CD4-positive, alpha-beta T cell (primary cell): ENCODE results near the gene CEP192. TPM values are rescaled to one million over a fixed set of nuclear protein-coding genes. Genes with fewer than 3 reads are reported as not detected.

Experiments
- ATAC-seq: fragments of 200-7000 bp; cut with Tn5 transposase; one replicate; pipeline ENCODE4 v1.10.0; 2022; ENCODE audit warnings: mild to moderate bottlenecking; ENCODE audit not compliant: poor library complexity
- CTCF ChIA-PET: fragments of 350-600 bp; sonication (Branson Sonifier 250); formaldehyde crosslinking; loops from one replicate; lab custom pipeline; 2021; ENCODE audit warnings: antibody characterized with exemption, inconsistent platforms; lab: Charles Lee
- POLR2A ChIA-PET: fragments of 350-600 bp; sonication (Branson Sonifier 250); formaldehyde crosslinking; loops from one replicate; lab custom pipeline; 2021; ENCODE audit warnings: antibody characterized with exemption, inconsistent platforms; lab: Charles Lee
- DNase-seq, 14 experiments: peaks; one replicate each; pipeline ENCODE4 v3.0.0-alpha.2; 2013 to 2020; ENCODE audit warnings: mixed read lengths in 2 of 14
- H3K27ac ChIP-seq, 2 donors: one replicate each; pipeline versions ENCODE4 v1.5.1 to v1.7.0; 2013; ENCODE audit warnings: low read length in 2 of 2, low read depth in 1 of 2, mild to moderate bottlenecking in 1 of 2
- H3K27me3 ChIP-seq, 2 experiments: 1 replicate in 1 of 2; 2 replicates in 1 of 2; pipeline versions ENCODE4 v1.6.1 to v1.7.0; 2013; ENCODE audit warnings: low read length in 2 of 2, control low read depth in 1 of 2, mild to moderate bottlenecking in 1 of 2, moderate library complexity in 1 of 2; ENCODE audit not compliant: insufficient read depth in 2 of 2, control insufficient read depth in 1 of 2
- H3K36me3 ChIP-seq: one replicate; pipeline ENCODE4 v1.6.1; 2013; ENCODE audit warnings: low read length, control low read depth; ENCODE audit not compliant: insufficient read depth
- H3K4me1 ChIP-seq: one replicate; pipeline ENCODE4 v1.6.1; 2013; ENCODE audit warnings: low read length, control low read depth; ENCODE audit not compliant: insufficient read depth
- H3K4me3 ChIP-seq: one replicate; pipeline ENCODE4 v1.5.1; 2013; ENCODE audit warnings: mild to moderate bottlenecking, low read length, moderate library complexity
- H3K9me3 ChIP-seq, 2 experiments: 1 replicate in 1 of 2; 2 replicates in 1 of 2; pipeline versions ENCODE4 v1.6.1 to v1.7.0; 2013; ENCODE audit warnings: low read length in 2 of 2, mild to moderate bottlenecking in 2 of 2, control low read depth in 1 of 2, moderate library complexity in 1 of 2; ENCODE audit not compliant: control insufficient read depth in 1 of 2, insufficient read depth in 1 of 2
- H3K27ac Mint-ChIP-seq: one replicate; pipeline ENCODE4 v1.8.0; 2020; ENCODE audit warnings: mixed read lengths
- H3K27me3 Mint-ChIP-seq: one replicate; pipeline ENCODE4 v1.8.0; 2021; ENCODE audit warnings: mixed read lengths
- H3K36me3 Mint-ChIP-seq: one replicate; pipeline ENCODE4 v1.8.0; 2021; ENCODE audit warnings: low read depth, mixed read lengths
- H3K4me1 Mint-ChIP-seq: one replicate; pipeline ENCODE4 v1.8.0; 2021; ENCODE audit warnings: low read depth, mixed read lengths
- H3K4me3 Mint-ChIP-seq: one replicate; pipeline ENCODE4 v1.8.0; 2020; ENCODE audit warnings: mild to moderate bottlenecking, mixed read lengths
- H3K9me3 Mint-ChIP-seq: one replicate; pipeline ENCODE4 v1.8.0; 2020; ENCODE audit warnings: mixed read lengths
- CTCF ChIP-seq: fragments of 200-600 bp; IDR thresholded peaks from one replicate; pipeline ENCODE4 v1.8.0; 2022; ENCODE audit warnings: antibody characterized with exemption, mild to moderate bottlenecking
- intact Hi-C, 2 experiments: fragments of 100-400 bp; cut with DNase I in 1 of 2; cut with micrococcal nuclease in 1 of 2; formaldehyde crosslinking; loops; one replicate each; pipeline versions ENCODE4 v1.15.1 to v1.9.0; 2023 to 2025; cut with DNase I, micrococcal nuclease
- total RNA-seq, 174 experiments: library from RNA in 2 of 174; stranded (reverse) in 2 of 174; gene quantifications; one replicate each; pipeline ENCODE4 v1.2.3 and lab custom pipeline; 2021 to 2026

Gene CEP192
- total RNA-seq, 2 experiments from 2014 or later: 23.4 to 25.0 TPM

DNA sequence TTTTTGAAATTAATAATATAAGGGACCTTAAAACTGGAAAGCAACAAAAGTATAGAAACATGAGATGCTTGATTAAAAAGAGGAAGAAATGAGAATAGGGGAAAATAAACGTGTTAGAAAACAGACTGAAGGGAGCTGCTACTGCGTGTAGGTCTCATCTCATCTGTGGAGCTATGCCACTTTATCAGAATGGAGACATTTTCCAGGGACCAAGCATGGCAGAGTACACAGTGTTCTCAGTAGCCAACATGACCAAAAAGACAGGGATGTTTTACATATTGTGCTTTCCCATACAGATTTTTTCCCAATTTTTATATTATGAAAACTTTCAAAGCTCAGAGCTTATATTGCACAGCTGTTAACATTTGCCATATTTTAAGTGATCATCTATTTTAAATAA is 23.1 kb downstream of the CEP192 start:
- Histone ChIP-seq H3K4me1 (no peaks in the 10 kb centered on the region), H3K36me3 (peaks cover 80% of the 10 kb centered on the region), H3K27ac (no peak overlapping the region), H3K9me3 (no peaks in the 10 kb centered on the region), H3K4me3 (no peak overlapping the region), H3K27me3 (no peaks in the 10 kb centered on the region)
- Mint-ChIP-seq H3K4me3 (no peak overlapping the region), H3K4me1 (peaks cover 5% of the 10 kb centered on the region), H3K9me3 (no peaks in the 10 kb centered on the region), H3K27me3 (no peaks in the 10 kb centered on the region), H3K27ac (no peak overlapping the region), H3K36me3 (peaks cover 96% of the 10 kb centered on the region)
- ChIA-PET CTCF (no interaction called here), POLR2A (interaction anchor here (1.4 to 1.5 kb wide), 2 partner anchors 16 to 312 kb away, joined by 3 to 4 read pairs; partner anchors contain the start of gene CEP76)
- TF ChIP-seq CTCF: no peak
- DNase-seq: no peak
- ATAC-seq: no peak
- intact Hi-C loops: no loop called here

GRCh38 chr18:13014818-13015217 is 23.7 kb downstream of the CEP192 start:
- POLR2A ChIA-PET: no interaction called here
- H3K27ac Mint-ChIP-seq: no peak overlapping the region
- no peak for DNase-seq
- H3K4me3 ChIP-seq: no peak overlapping the region
- intact Hi-C loops: no loop called here
- H3K4me3 Mint-ChIP-seq: no peak overlapping the region
- peaks cover 77% of the 10 kb centered on the region for H3K36me3 ChIP-seq
- no peaks in the 10 kb centered on the region for H3K27me3 ChIP-seq
- no peak for ATAC-seq
- no peaks in the 10 kb centered on the region for H3K9me3 ChIP-seq
- H3K27ac ChIP-seq: no peak overlapping the region
- H3K4me1 Mint-ChIP-seq: peaks cover 5% of the 10 kb centered on the region
- TF ChIP-seq CTCF: no peak
- CTCF ChIA-PET: no interaction called here
- H3K4me1 ChIP-seq: no peaks in the 10 kb centered on the region
- H3K9me3 Mint-ChIP-seq: no peaks in the 10 kb centered on the region
- H3K36me3 Mint-ChIP-seq: peaks cover 96% of the 10 kb centered on the region
- no peaks in the 10 kb centered on the region for H3K27me3 Mint-ChIP-seq

- Histone ChIP-seq H3K27me3 (no peaks in the 10 kb centered on the region), H3K4me3 (no peak overlapping the region), H3K9me3 (no peaks in the 10 kb centered on the region), H3K4me1 (no peaks in the 10 kb centered on the region), H3K27ac (no peak overlapping the region), H3K36me3 (peaks cover 84% of the 10 kb centered on the region)
- ChIA-PET CTCF (no interaction called here), POLR2A (no interaction called here)
- peak overlapping the region; percentile 43 for H3K27ac Mint-ChIP-seq
- no peaks in the 10 kb centered on the region for H3K27me3 Mint-ChIP-seq
- DNase-seq: no peak
- intact Hi-C loops: no loop called here
- no peak for TF ChIP-seq CTCF
- H3K9me3 Mint-ChIP-seq: no peaks in the 10 kb centered on the region
- H3K4me3 Mint-ChIP-seq: no peak overlapping the region
- peaks cover 96% of the 10 kb centered on the region for H3K36me3 Mint-ChIP-seq
- H3K4me1 Mint-ChIP-seq: peaks cover 24% of the 10 kb centered on the region
- ATAC-seq: no peak
Measured at GRCh38 chr18:13017247-13017875, 26.2 kb downstream of the CEP192 start.
